SIG-M5 treated with dmso at 0.1 percent for 504 hours (cell line): ENCODE results near the gene SEPTIN3.

ENCODE experiments used
- DNase-seq: peaks from one replicate; lab custom pipeline; 2025; ENCODE audit not compliant: unreplicated experiment; lab: John Stamatoyannopoulos, UW

SEPTIN3 gene, protein sequence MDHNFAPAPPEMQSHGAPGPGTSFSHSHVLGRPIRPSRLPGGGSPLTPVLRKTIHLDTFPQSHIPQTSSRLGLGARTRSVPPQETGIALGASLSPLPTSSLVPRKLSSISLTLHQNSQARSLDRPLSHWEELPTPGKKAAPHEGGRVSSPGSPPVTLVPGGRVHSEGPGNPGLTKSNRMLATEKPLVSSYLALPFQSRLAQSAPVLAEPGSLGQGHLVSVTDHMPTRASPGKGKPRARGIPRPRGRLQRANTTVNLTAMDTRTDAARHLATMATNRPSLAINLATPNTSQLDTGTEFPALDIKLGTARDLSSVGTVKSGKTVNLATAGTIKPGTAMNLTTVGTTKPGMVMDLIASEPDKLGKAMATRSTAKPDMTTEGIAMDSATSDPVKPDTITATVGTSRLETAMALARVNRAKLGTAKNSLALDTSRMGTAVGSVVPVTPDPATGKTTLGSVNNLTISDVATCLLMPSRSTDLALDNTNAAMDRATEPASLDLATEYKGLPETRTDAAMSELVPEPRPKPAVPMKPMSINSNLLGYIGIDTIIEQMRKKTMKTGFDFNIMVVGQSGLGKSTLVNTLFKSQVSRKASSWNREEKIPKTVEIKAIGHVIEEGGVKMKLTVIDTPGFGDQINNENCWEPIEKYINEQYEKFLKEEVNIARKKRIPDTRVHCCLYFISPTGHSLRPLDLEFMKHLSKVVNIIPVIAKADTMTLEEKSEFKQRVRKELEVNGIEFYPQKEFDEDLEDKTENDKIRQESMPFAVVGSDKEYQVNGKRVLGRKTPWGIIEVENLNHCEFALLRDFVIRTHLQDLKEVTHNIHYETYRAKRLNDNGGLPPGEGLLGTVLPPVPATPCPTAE

DNA sequence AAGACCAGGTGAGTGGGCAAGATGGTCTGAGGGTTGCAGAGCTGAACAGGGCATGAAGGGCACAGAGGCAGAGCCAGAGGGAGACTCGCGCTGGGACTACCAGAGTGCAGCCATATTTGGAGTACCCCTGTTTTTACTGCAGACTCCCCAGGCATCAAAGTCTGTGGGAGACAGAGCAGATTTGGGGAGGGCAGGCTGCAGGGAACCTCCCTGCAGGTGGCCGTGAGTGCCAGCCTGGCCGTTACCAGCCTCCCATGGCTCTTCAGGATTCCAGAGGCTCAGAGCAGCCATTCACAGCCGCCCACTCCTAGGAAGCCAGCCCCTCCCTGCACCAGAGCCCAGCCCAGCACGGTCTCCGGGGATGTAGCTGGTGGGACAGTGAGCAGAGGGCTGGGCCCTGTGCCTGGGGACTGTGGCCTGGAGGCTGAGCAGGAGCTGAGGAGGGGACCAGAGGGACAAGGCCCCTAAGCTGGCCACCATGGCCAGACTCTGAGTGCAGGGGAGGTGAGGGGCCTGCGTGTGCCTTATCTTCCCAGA lies at the start of gene SEPTIN3:
TSS of gene SEPTIN3 (plus strand) at position 334 of the 537 bp plus-strand sequence. CDS start 2,050 bp downstream, outside the sequence.
- DNase-seq, result no peak

DNA sequence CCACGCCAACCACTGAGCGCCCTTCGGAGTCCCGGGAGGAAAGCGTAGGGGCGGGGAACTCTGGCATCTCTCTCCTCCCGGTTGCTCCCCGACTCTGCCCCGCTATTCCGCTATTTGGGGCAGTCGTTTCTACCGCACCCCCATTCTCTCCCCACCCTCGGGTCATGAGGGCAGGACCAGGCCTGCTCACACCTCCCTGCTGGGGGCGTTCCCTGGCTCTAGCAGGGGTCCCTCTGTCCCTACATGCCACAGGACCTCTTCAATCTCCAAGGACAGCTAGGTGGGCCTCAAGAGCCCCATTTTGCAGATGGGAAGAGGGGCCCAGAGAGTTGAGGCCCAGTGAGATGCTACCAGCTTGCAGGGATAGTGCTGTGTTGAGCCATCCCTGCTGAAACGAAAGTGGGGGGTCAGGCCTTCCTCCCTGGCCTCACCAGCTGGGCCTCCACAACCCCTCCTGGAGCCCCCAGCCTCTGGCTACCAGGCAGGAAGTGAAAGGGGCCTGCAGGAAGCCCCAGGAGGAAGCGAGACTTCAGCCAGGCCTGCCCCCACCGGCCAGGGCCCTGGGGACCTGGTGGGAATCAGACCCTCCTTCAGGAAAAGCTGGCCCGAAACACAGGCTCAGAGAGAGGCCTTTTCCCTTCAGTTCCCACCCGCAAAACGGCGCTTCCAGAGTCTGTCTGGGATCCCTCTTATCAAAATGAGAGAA lies 48.8 kb upstream of the SEPTIN3 start:
- DNase-seq, result no peak

DNA sequence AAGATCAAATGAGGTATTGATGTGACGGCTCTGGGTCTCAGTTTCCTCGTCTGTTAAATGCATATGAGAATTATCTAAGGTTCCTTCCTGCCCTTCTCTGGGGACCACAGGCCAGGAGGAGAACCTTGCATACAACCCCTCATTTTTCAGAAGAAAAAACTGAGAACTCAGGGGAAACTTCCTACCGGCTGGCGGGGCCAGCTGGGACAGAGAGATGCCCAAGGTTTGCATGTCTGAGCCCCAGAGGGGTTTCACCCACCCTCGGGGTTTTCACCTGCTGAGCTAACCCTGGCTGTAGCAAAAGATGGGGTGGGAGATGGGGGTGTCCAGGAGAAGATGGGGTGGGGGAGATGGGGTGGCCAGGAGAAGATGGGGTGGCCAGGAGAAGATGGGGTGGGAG lies 46.9 kb upstream of the SEPTIN3 start:
- DNase-seq, result no peak

DNA sequence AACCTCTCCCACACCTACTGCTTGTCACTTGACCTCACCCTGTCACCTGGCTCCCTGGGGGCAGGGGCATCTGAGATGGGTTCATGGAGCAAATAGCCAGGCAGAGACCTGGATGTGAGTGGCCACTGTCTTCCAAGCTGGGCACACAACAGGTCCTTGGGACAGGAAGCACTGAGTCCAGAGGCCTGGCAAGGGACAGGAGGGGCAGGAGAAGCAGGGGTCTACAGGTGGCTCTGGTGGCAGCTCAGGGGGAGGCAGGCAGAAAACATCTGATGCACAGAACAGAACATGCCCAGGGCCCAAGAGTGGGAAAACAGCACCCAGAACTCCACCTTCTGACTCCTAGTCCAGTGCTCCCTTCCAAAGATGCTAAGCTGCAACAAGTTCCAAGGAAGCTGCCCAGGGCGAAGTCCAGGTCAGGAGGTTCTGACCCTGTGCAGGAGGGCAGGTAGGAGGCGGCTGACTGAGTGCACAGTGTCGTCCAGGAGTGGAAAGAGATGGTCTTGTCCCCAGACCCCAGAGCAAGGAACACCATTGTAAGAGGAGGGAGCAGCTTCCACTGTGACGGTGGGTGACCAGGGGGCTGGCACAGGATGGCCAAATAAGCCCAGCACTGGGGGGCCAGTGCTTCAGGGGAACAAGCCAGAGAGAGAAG lies 46.2 kb upstream of the SEPTIN3 start:
- no peak for DNase-seq

DNA sequence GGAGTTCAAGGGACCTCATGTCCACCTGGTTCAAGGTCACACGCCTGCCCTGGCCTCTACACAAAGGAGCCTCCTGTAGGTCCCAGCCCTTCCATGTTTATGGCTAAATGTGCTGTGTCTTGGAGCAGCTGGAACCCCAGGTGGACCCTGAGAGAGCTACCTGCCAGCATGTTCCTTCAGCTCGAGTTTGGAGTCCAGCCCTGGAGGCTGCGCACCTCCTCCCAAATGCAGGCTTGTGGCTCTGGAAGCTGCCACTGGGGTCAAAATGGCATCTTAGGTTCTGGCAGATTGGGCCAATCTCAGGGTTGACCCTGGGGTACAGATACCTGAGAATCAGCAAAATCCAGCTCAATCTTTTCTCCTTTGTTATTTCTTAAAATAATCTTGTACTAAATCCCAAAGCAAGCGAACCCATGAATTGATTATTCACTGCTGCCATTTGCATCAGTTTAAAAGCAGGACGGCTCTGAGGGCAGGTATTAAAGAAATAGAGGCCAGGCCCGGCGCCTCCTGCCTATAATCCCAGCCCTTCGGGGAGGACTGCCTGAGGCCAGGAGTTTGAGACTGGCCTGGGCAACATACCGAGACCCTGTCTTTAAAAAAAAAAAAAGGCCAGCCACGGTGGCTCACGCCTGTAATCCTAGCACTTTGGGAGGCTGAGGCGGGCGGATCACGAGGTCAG lies 45.5 kb upstream of the SEPTIN3 start:
- DNase-seq, result no peak

DNA sequence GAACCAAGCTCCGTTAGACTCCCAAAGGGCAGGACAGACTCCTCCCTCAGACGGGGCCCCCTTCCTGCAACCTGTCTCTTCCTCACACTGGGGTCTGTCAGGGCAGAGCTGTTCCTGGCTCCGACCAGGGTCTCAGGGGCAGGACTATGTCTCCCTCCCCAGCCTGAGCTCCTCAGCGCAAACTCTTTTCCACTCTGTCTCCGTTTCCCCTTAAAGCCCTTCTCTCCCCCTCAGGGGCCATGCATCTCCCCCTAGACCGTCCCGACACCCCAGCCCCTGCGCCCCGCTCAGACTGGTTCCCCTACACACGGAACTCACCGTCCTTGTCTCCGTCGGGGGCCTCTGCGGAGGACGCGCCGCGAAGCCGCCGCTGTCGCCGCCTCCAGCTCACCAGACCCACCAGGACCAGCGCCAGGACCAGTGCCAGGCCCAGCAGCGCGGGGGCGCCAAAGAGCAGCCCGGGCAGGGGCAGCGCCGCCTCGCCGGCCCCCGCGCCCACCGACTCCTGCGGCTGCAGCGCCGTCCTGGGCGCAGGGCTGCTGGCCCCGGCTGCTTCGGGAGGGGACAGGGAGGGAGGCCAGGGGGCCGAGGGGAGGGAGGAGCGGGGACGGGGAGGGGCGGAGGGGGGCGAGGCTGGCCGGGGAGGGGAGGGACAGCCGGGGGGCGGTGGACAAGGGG lies 43.3 kb upstream of the SEPTIN3 start:
- DNase-seq, result peak; percentile 46

DNA sequence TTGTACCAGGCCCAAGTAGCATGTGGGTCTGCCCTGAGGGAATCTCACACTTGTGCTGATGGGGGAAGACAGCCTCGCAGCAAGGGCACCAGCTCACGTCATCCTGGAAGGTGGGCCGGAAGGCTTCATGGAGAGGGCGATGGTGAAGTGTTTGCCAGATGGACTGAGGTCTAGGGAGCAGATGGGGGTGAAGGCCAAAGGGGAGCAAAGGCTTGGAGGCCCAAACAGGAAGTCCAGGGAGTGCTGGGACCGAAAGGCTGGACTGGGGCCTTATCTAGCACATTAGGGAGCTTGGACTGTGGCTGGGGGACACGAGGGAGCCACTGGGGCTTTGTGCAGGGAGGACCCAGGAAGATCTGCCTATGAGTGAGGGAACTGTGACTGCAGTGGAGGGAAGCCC lies 41.4 kb upstream of the SEPTIN3 start:
- no peak for DNase-seq

DNA sequence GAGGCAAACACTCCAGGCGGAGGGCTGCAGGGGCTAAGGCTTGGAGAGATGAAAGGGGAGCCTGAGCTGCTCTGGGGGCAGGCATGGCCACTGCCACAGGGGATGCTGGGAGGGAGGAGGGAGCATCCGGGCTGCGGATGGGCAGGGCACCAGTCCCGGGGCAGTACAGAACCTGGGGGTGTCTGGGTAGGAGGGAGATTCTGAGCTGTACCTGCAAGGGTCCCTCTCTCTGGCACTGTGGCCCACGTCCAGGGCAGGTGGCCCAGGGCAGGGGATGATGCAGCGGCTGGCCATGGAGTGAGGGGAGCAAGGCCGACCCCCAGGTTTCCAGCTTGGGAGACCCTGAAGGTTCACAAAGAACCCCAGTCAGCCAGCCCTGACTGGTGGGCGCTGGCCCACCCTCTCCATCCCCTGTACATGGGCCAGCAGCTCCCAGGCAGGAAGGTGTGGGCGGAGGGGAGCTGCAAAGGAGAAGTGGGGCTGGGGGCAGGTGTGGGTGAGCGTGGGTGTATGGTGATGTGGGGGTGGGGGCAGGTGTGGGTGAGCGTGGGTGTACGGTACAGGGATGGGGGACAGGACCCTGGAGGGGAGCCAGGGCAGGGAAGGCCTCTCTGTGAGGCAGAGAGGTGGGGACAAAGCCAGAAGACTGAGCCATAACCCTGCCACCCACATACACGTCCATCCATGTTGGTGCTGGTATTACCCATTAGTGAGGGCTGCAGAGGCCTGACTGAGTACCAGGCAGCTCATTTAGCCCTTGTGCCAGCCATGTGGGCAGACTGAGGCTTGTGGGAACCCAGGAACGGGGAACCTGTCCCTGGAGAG lies 40.4 kb upstream of the SEPTIN3 start:
- DNase-seq, result no peak

DNA sequence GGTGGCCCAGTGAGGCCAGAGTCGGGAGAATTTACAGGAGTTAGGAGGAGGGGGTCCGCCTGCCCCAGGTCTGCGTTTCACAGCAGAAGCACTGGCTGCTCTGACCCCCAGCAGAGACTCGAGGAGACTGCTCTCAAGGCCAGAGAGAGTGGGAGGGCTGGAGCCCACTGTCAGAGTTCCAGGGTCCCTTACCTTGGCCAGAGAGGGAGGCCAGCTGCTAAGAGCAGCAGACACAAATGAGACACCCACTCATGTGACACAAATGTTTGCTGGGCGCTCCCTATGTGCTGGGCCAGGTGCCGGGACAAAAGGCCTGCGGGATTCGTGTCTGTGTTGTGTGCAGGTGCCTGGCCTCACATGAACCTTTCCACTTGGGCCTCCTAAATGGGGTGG lies 39.8 kb upstream of the SEPTIN3 start:
- DNase-seq, result no peak

DNA sequence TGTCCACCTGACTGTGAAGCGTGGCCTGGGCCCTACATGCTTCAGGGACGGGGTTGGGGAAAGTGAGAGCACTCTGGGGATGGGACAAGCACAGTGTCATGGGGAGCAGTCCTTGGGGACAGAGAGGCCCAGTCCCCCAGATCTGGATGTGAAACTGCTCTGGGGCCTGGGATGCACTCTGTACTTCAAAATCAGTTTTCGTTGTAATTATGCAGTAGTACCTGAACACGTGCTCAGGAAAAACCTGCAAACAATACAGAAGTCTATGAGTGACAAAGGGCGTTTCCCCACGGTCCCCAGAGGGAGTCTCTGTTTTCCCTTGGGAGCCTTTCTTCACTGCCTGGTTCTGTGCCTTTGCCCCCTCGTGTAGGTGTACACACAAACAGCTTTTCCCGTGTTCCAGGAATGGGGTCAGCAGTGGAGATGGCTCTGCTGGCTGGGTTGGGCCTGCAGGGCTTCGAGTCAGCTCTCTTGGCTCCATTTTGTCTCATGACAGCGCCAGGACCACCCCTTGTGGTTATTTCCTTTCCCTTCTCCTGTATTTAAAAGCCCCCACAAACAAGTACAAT lies 37.5 kb upstream of the SEPTIN3 start:
- no peak for DNase-seq

DNA sequence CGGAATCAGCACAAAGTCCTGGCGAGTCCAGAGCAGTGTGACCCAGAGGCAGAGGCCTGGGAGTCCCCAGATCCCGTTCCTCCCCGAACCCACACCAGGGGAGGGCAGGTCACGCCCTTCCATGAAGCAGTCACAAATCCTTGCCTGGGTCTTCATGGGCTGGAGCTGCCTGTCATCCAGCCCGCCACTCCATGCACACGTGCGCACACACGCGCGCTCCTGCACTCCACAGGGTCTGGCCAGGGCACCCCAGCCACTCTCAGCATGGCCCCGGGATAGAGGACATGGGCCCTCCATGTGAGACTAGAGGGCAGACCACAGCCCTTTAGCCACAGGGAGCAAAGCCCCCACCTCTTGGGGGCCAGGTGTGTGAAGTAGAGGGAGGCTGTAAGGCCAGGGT lies 36.9 kb upstream of the SEPTIN3 start:
- no peak for DNase-seq

DNA sequence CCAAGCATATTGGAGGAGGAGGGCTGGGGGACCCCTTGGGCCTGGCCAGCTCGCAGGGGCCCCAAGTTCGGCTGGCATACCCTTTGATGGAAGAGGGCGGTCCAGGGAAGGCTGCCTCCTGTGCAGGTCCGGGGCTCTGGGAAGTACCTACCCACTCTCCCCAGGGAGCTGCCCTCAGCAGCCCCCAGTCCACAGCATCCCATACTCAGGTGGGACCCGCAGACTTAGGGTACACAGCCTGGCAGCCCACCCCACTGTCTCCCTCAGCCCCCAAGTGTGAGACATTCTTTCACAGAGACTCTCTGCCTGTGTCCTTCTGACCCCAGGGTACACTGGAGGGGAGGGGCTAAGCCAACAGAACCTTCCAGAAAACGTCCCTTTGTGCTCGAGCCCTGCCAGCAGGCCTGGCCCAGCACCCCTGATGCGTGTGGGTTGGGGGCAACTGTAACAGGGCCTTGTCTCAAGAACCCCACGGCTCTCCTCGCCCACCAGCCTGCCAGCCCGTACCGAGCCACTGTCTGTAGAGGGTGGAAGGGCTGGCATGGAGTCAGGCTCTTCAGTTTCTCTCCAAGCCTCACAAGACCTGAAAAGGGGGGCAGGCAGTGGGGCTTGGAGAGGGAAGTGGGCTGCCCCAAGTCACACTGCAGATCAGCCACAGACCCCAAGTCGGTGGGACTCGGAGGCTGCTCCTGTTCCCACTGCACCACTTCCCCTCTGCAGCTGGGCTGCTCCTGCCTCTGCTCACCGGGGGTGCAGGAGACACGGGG lies 35.6 kb upstream of the SEPTIN3 start:
- DNase-seq, result no peak

DNA sequence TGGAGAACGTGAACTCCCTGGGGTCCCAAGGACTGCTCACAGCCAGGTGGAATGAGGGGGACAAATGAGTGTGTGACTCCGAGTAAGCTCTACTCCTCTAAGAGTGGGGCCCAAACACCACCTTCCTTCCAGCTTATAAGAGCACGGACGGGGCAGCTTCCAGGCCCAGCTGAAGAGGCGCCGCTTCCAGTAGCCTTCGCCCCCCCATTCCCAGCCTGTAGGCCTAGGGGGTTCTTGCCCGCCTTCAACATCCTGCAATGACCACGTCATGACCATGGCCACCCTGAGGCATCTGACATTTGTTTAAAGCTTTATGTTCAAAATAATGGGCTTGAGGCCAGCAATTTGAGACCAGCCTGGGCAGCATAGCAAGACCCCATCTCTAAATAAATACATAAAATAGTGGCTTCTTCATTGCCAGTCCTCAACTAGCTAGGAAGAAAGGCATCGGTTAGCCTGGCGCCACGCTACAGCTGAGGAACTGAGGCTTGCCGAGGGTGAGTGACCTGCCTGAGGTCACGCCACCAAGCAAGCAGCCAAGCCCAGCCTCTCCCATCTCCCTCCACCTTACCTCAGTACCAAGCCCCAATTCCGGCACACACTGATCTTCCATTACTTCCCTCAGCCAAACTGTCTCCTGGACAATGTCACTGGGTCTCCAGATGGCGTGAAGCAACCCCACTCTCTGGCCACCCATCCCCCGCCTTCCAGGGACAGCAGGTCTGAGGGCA lies 34.8 kb upstream of the SEPTIN3 start:
- DNase-seq, result no peak

DNA sequence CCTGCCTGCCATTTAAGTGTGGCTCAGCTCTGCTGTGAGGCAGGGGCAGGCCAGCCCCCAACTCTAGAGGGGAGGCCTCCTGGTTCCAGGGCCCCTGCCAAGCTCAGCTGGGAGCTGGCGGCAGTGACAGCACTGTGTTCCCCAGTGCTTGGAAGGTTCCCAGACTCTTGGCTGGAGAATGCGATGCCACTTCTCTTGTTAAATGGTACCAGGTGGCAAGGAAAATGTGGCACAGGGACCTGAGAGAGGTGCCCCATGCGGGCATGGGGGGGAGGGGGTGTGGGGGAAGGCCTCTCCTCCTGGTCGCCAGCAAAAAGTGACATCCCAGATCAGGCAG lies 34.3 kb upstream of the SEPTIN3 start:
- DNase-seq, result no peak

DNA sequence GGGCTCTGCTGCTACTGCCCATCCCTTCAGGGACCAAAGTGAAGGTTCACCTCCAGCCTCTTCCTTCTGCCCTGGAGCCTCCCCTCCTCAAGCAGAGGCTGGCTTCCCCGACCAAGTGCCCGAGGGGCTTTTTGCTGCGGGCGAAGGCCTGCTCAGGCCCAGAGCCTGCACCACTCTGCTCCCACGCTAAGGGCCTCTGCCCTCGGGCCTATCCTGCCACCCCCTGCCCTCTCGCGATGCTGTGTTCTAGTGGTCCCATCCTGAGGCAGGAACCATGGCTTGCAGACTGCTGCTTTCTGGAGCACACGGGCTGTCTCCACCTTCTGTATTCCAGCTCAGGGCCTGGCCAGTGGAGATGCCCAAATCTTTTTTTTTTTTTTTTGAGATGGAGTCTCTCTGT lies 33.7 kb upstream of the SEPTIN3 start:
- DNase-seq, result no peak

DNA sequence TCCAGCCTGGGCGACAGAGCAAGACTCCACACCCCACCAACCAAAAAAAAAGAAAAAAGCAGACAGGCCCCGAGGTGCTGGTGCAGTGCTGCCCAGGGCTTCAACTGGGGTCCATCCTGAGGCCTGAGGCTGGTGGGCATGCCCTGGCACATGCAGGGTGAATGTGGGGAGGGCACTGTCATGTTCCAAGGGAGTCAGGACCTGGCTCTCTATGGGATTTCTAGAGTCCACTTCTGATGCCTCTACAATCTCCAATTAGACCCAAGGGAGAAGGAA lies 32.4 kb upstream of the SEPTIN3 start:
- DNase-seq, result no peak
